GM12872 (cell line): ENCODE measurements around the gene GNAT1.

Source experiments
- CTCF ChIP-seq: IDR thresholded peaks from 3 replicates; pipeline ENCODE4 v1.5.1; 2011; ENCODE audit warnings: low read depth, mild to moderate bottlenecking, low read length, moderate library complexity; ENCODE audit not compliant: insufficient read depth

The GNAT1 gene

GRCh38 chr3:50151728-50152127 lies 39.7 kb upstream of the GNAT1 start:
- no peak for TF ChIP-seq CTCF

- no peak for TF ChIP-seq CTCF
Measured at GRCh38 chr3:50153782-50154475, 37.5 kb upstream of the GNAT1 start.

GRCh38 chr3:50154476-50154839 lies 37.0 kb upstream of the GNAT1 start:
- peak; percentile 35; the same call in 1 of the 3 replicates for TF ChIP-seq CTCF

- TF ChIP-seq CTCF = no peak; the same call in 2 of the 3 replicates
Measured at GRCh38 chr3:50154840-50155490, 36.4 kb upstream of the GNAT1 start, which contains the start of gene SEMA3F. Gene SEMA3F, plus strand, starts transcription at chr3:50155324. Its CDS starts 4,299 bp downstream, at chr3:50159623.

- no peak for TF ChIP-seq CTCF
Measured at GRCh38 chr3:50155491-50155878, 35.9 kb upstream of the GNAT1 start.

GRCh38 chr3:50155891-50156290 lies 35.5 kb upstream of the GNAT1 start:
- TF ChIP-seq CTCF = no peak

- TF ChIP-seq CTCF = no peak
Measured at GRCh38 chr3:50156549-50157493, 34.6 kb upstream of the GNAT1 start.
